HCT116 (cell line): Measurements from ENCODE around the gene MFRP.

ENCODE experiments used
- CTCF ChIP-seq, 3 experiments: fragments of 200-600 bp in 1 of 3; sonication (generic) in 1 of 3; IDR thresholded peaks in 2 of 3; conservative IDR thresholded peaks in 1 of 3; 2 replicates each; pipeline ENCODE4 v1.5.1; 2012 to 2017; ENCODE audit warnings: low read depth in 2 of 3, low read length in 2 of 3, antibody characterized with exemption in 1 of 3, borderline replicate concordance in 1 of 3, control low read depth in 1 of 3, mild to moderate bottlenecking in 1 of 3, mixed read lengths in 1 of 3, mixed run types in 1 of 3, moderate library complexity in 1 of 3; ENCODE audit not compliant: insufficient read depth in 1 of 3
- FOSL1 ChIP-seq: IDR thresholded peaks from 2 replicates; pipeline ENCODE4 v1.6.1; 2012; ENCODE audit warnings: low read depth
- JUND ChIP-seq: IDR thresholded peaks from 2 replicates; pipeline ENCODE4 v1.6.1; 2012
- REST ChIP-seq: IDR thresholded peaks from 2 replicates; pipeline ENCODE4 v1.6.1; 2012; ENCODE audit warnings: low read depth
- SRF ChIP-seq: IDR thresholded peaks from 2 replicates; pipeline ENCODE4 v1.6.1; 2012; ENCODE audit warnings: low read depth
- ZFX ChIP-seq: fragments of 450-650 bp; IDR thresholded peaks from 2 replicates; pipeline ENCODE4 v1.6.1; 2017

DNA sequence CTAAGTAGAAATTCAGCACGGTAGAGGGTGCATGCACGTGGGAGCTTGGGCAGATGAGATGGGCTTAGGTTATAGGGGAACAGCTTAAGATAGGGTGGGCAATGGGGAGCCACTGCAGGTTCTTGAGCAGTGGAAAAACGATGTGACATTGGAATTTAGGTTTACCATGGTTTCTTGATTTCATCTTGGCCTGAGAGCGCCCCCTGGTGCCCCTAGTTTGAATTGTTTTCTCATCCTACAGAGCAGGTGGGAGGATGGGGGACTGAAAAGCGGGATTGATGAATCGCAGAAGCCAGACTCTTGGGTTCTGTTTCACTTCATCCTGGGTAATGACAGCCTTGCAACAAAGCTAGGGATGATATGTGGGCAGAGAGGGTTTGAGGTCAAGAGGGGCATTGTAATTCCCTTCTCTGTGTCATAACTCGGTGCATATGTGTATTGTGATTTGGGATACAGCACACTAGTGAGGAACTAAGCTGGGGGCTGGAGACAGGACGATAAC lies 22.9 kb downstream of the MFRP start:
- no peak for TF ChIP-seq ZFX
- TF ChIP-seq REST, result no peak
- TF ChIP-seq CTCF (IDR thresholded peaks at IDR 0.05 in 2 of 3, conservative IDR thresholded peaks at IDR 0.05 in 1 of 3; ENCODE audit: borderline replicate concordance in 1 of 3, insufficient read depth in 1 of 3, low read depth in 2 of 3, low read length in 2 of 3), result peak; percentile 76 to 90 (median 85)
- TF ChIP-seq JUND, result no peak
- TF ChIP-seq SRF, result no peak
- TF ChIP-seq FOSL1, result no peak
